IPS-11a (cell line): ENCODE results near the gene MMP19.
"Not testable (repeated sequence)": the region's sequence is repeated elsewhere in the genome, so short reads cannot be mapped to it uniquely, and the experiment has no call there.

Experiments used
- H3K4me3 ChIP-seq: one replicate; pipeline ENCODE4 v1.5.1; 2013; ENCODE audit warnings: low read depth, low read length, control low read depth

Gene MMP19, protein sequence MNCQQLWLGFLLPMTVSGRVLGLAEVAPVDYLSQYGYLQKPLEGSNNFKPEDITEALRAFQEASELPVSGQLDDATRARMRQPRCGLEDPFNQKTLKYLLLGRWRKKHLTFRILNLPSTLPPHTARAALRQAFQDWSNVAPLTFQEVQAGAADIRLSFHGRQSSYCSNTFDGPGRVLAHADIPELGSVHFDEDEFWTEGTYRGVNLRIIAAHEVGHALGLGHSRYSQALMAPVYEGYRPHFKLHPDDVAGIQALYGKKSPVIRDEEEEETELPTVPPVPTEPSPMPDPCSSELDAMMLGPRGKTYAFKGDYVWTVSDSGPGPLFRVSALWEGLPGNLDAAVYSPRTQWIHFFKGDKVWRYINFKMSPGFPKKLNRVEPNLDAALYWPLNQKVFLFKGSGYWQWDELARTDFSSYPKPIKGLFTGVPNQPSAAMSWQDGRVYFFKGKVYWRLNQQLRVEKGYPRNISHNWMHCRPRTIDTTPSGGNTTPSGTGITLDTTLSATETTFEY

DNA sequence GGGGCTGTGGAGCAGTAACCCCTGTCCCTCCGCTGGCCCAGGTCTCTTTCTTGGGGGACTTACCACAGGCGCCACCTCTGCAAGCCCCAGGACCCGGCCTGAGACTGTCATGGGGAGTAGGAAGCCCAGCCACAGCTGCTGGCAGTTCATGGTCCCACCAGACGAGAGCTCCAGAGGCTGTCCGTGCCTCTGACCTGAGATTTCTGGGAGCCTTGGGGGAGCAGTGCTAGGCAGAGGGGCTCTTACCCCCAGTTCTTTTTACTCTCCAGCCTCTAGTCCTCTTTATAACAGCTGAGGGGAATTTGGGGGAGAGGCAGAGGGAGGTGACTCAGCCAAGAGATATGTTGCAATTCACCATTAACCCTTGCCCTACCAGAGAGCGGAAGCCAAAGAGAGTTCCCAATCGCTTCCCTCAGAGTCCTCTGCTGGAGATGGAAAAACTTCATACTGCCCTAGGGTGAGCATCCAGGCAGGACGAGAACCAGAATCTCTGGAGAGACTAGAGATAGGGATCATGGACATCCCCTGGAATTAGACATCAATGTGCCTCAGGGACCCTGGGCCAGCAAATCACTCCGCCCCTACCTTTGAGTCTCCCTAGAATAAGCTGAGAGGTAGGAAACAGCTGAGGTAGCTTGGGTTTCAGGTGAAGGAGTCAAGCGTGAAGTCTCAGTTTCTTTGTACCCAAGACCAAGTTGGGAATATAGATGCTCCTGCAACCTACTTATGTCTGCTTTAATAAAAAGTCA lies at the start of gene MMP19:
TSS of gene MMP19 (minus strand) at position 256 of the 749 bp plus-strand sequence. CDS start at position 150, 106 bp downstream.
- H3K4me3 ChIP-seq = peak within 1 kb of the TSS; percentile 18

DNA sequence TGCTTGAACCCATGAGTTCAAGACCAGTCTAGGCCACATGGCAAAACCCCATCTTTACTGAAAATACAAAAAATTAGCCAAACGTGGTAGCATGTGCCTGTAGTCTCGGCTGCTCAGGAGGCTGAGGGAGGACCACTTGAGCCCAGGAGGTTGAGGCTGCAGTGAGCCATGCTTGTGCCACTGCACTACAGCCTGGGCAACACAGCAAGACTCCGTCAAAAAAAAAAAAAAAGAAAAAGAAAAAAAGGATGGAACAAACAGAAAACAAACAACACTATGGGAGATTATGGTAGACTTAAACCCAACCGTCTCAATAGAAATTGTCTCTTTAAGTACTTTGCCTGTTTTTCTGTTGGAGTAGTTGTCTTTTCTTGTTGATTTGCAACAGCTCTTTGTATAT lies 48.6 kb upstream of the MMP19 start:
- no peak overlapping the region for H3K4me3 ChIP-seq

DNA sequence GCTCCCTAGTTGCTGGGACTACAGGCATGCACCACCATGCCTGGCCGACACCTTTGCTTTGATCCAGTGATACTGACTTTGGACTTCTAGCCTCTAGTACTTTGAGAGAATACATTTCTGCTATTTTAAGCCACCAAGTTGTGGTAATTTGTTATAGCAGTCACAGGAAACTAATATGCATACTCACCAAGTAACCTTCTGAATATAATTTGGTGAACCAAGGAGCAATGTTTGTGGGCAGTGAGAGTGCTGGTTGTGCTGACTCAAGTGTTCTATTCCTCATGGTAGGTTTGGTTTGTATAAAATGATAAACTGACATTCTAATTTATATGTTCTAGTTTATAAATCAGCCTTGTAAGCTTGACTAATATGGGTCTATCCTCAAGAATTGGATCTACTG lies 42.4 kb upstream of the MMP19 start:
- H3K4me3 ChIP-seq = no peak overlapping the region

DNA sequence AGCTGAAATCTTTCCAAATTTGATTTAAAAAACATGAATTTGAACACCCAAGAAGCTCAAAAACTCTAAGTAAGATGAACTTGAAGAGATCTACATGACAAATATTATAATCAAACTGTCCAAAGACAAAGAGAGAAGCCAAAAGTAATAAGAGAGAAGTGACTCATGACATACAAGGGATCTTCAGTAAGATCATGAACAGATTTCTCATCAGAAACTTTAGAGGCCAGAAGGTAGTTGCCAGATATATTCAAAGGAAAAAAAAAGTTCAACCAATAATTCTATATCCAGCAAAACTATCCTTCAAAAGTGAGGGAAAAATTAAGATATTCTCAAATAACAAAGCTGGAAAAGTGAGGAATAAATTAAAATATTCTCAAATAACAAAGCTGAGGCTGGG lies 35.1 kb upstream of the MMP19 start:
- no peak overlapping the region for H3K4me3 ChIP-seq

DNA sequence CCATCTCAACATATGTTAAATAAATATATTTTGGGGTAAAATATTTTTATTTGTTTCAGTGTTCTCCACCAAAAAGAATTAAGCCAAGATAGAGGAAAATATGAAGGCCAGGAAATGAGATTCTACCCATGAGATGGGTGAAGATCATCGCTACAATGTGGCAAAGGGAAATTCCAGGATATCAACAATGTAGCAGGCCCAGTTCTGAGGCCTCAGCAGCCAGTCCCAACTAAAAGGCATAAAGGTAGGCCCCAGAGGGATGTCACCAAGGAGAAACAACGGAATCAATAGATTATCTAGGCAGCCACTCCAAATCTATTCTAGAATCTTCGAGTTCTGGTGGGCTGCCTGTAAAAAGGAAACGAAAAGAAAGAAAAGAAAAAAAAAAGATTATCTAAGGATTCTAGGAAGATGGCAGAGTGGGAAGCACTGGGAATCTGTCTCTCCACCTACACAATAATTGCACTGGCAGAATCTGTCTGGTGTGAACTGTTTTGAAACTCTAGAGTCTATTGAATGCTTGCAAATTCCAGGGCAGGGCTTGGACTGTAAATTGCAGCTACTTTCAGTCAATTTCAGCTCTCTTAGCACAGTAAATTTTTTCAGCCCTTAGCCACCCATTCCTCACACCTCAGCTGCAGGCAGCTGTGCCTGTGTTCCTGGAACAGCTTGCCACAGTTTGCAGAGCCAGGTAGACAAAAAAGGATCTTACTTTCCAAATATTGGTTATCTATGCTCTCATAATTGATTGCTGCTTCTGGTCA lies 33.1 kb upstream of the MMP19 start:
- H3K4me3 ChIP-seq = no peak overlapping the region

DNA sequence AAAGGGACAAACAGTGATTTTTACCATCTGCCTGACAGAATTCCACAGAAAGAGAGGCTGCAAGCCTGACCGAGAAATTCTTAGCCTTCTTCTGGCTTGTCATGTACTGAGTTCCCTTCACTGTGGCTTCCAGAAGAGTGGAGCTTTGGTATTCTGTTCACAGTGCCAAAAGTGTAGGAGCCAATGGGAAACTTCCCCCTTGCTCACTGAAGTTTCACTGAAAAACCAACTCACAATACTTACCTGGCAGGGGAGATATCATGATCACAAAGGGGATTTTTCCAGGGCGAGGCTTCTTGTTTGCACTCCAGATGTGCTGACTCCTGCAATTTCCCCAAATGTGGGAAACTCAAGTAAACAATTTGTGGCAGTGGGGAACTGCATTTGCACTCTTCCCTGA lies 31.7 kb upstream of the MMP19 start:
- H3K4me3 ChIP-seq = no peak overlapping the region

DNA sequence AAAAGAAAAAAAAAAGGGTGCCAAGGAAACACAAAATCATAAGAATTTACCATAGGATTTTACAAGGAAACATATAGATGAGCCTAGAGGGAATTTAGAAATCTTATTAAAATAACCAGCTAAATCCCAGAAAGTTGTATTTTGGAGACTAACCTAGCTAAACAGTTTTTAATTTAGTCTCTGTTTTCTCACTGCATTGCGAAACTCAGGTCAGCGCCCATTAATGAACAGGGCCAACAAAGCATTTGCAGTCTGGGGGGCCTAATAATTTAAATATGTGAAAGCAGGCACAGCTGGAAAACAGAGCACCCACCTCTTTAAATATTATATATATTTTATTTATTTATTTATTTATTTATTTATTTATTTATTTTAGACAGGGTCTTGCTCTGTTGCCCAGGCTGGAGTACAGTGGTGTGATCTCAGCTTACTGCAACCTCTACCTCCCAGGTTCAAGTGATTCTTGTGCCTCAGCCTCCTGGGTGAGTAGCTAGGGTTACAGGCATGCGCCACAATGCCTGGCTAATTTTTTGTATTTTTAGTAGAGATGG lies 23.8 kb upstream of the MMP19 start:
- not testable (repeated sequence) for H3K4me3 ChIP-seq

DNA sequence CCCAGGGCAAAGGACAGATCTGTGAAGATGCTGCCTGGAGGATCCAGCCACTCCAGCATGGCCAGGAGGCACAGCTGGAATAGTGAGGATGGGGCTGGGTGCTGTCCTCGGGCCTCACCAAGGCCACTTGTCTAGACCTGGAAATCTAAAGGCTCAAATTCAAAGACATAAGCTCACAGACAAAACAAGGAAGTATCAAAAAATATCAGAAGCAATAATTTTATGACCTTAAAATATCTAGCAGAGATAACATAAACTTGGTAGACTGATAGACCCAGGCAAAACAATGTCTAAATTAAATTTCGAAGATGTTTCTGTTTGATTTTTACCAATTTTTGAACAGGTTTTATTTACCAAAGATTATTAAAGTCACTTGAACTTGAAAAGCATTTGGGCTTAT lies 22.6 kb upstream of the MMP19 start:
- no peak overlapping the region for H3K4me3 ChIP-seq

DNA sequence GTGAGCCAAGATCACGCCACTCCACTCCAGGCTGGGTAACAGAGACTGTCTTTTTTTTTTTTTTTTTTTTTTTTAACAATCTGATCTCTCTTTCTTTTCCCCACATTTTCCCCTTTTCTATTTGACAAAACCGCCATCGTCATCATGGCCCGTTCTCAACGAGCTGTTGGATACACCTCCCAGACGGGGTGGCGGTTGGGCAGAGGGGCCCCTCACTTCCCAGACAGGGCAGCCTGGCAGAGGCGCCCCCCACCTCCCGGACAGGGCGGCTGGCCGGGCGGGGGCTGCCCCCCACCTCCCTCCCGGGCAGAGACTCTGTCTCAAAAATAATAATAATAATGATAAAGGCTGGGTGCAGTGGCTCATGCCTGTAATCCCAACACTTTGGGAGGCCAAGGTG lies 20.2 kb upstream of the MMP19 start:
- not testable (repeated sequence) for H3K4me3 ChIP-seq

DNA sequence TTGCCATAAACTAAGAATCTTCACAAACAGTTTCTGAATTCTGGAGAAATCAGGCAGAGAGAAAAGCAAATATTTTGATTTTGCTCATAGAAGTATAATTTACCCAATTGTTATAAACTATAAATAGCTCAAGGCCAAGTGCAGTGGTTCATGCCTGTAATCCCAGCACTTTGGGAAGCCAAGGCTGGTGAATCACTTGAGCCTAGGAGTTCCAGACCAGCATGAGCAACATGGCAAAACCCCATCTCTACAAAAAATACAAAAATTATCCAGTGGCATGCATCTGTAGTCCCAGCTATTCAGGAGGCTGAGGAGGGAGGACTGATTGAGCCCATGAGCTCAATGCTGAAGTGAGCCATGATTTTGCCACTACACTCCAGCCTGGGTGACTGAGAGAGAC lies 19.6 kb upstream of the MMP19 start:
- no peak overlapping the region for H3K4me3 ChIP-seq

DNA sequence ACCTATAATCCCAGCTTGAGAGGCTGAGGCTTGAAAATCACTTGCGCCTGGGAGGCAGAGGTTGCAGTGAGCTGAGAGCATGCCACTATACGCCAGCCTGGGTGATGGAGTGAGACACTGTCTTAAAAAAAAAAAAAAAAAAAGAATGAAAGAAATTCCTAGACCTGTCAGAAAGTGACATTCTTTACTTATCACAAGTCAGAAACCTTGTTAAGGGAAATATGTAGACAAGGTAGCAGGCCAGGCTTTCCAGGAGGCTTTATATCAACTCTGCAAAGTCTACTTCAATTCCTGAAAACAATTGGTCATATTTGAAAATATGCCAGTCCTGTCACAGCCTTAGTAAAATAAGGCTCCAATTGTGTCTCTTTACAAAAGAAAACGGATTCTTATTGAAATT lies 19.1 kb upstream of the MMP19 start:
- no peak overlapping the region for H3K4me3 ChIP-seq

DNA sequence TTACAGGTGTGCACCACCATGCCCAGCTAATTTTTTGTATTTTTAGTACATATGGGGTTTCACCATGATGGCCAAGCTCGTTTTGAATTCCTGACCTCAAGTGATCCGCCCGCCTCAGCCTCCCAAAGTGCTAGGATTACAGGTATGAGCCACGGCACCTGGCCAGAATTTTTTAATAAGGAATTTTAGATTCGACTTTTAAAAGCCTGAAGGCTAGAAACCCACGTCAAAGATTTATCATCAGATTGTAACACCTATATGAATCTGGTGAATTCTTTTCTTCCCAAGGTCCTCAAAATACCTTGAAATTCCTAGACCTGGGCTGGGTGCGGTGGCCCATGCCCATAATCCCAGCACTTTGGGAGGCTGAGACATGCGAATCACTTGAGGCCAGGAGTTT lies 18.7 kb upstream of the MMP19 start:
- no peak overlapping the region for H3K4me3 ChIP-seq

DNA sequence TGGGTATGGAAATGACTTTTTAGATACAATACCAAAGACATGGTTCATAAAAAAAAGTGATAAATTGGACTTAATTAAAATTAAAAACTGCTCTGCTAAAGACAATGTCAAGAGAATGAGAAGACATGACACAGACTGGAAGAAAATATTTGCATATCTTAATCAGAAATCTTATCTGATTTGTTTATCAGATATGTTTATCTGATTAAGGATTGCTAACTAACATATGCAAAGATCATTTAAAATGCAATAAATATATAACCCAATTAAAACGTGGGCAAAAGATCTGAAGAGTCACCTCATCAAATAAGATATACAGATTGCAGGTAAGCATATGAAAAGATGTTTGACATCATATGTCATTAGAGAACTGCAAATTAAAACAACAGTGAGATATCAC lies 10.0 kb upstream of the MMP19 start:
- no peak overlapping the region for H3K4me3 ChIP-seq

DNA sequence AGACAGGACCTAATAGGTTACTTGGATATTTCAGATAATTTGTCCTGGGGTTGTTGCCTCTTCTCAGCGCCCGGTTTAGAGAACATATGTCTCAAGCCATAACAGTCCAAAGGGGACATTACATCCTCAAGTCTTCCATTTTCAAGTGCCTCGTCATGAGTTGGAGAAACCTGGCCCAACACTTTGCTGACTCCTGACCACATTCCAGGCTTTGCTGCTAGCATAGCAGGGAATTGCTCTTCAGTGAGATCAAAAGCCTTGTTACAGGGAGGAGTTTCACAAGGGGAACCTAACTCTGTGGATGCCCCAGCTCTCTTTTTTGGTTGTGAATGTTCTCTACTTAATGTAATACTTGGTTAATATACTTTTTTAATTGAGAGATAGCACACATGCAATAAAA lies 8.2 kb upstream of the MMP19 start:
- H3K4me3 ChIP-seq = no peak overlapping the region

DNA sequence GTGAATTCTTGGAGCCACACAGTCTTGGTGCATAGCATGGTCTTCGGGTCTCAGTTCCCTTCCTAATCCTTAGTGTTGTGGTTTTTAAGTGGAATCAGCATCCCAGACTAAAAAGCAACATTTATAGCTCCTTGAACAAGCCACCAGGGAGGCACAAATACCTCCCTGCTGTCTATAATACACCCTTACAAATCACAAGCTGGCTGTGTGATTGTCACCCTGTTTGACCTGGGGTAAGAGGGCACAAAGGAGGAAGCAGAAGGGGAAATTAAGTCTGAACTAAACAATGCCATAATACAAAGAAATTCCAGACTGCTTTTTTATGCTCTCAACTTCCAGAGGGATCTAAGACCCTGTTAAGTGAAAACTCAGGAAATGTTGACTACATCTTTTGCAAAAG lies 7.7 kb upstream of the MMP19 start:
- H3K4me3 ChIP-seq = no peak overlapping the region

DNA sequence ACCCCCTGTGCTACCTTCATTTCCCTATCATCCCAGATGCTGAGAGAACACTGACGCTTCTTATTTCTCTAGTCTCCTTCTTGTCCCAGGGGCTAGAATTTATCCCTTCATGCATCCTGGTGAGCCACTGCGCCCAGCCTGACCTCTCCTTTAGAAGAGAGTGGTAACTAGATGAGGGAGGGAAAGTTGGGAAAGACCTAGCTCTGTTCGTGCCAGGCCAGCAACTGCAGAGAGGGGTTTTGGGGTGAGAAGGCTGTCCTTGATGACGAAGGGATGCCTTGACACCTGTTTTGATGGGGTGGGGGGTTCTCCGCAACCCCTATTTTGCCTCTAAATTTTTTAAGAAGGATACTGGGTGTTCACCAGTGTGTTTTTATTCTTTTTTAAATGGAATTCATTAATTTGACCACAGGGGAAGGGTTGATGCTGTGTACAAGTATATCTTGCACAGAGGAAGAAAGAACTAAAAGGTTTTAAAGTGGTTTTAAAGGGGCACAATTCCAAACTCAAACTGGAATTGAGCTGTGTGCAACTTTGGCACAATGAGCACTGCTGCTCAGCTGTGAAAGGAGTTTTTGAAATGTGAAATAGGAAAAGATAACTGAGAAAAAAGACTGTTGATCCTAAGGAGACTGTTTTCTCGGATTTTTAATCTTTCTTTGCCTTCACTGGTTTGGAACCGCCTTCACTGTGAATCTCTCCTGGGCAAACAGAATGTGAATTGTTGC lies 7.0 kb upstream of the MMP19 start:
- no peak overlapping the region for H3K4me3 ChIP-seq

DNA sequence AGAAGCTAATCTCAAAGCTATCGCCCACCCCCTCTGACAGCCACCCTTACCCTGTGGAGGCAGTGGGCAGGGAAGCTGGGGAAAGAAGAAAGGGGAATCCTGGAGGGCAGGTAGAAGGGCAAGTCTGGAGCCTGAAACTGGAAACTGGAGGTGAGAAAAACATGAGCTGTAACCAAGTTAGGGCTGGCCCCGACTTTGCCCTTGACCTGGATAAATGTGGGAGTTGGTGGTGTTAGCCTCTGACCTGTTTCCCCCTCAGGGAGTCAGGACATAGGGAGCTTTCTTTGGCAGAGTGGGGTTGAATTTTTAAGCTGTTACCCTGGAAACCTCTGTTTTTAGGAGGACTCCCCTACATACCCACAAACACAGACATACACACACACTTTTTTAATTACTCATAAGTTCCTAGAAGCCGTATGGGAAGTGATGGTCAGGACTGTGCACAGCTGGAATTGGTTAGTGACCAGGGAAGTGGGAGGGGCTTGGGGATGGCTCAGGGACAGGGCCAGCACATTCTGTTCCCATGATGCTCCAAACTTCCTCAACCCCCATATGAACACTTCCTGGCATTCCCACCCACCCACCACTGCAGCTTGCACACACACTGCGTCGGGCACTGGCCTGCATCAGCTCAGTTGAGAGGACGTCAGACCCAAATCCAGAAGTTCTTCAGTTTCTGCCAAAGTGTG lies 5.0 kb upstream of the MMP19 start:
- H3K4me3 ChIP-seq = no peak overlapping the region

DNA sequence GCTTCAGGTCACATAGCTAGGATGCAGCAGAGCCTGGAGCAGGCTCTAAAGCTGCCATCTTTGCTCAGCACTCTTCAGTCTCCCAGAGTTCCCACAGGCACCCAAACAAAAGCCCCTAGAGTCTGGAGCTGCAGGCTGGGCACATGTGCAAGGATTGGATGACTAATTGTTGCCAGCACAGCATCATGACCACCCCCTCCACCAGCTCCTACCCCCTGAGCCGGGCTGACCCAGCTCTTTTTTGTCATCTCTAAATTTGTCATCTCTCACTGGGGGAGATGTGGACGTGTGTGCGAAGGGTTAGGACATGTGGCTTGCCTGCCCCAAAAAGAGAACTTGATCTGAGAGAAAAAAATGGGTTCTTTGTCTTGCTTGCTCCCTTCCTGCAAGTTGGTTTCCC lies 4.3 kb upstream of the MMP19 start:
- H3K4me3 ChIP-seq = no peak overlapping the region

DNA sequence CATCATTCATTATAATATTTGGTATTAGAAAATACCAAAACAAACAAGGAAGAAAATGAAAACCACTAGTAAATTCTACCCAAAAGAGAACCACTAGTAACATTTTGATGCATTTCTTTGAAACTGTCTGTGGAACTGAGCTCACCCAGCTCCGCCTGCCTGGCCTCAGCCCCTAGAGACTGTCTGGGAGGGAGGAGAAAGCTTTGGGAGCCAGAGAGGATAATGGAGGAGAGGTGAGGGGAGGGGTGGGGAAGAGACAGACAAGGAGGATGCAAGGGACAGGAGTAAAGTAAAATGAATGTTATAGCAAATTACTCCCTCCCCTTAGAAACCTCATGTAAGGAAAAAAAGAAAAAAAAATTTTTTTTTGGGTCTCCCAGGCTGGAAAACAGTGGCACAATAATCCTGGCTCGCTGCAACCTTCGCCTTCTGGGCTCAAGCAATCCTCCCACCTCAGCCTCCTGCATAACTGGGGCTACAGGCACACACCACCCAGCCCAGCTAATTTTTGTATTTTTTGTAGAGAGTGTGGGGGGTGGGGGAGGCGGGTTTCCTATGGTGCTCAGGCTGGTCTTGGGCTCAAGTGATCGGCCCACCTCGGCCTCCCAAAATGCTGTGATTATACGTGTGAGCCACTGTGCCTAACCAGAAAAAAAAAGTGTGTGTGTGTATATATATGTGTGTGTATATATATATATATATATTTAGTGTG lies 3.2 kb upstream of the MMP19 start:
- H3K4me3 ChIP-seq = no peak overlapping the region
